ENCODE data around the gene DUOX2. TPM values are rescaled to one million over a fixed set of nuclear protein-coding genes. Genes with fewer than 3 reads are reported as not detected.
"Not testable (repeated sequence)": the region's sequence is repeated elsewhere in the genome, so short reads cannot be mapped to it uniquely, and the experiment has no call there.

DUOX2 gene
- total RNA-seq, 1 experiment from 2014 or later = not detected

- in situ Hi-C loops (cut with HindIII; ENCODE audit: low pct_unique_long_range_greater_than_20kb, low sequenced_read_pairs) = no loop called here
- no peak for DNase-seq (ENCODE audit: low read depth)
Measured at GRCh38 chr15:45050587-45050986, 63.4 kb downstream of the DUOX2 start.

- in situ Hi-C loops (cut with HindIII; ENCODE audit: low pct_unique_long_range_greater_than_20kb, low sequenced_read_pairs) = no loop called here
- no peak for DNase-seq (ENCODE audit: low read depth)
Measured at GRCh38 chr15:45048794-45049631, 65.0 kb downstream of the DUOX2 start.

- in situ Hi-C loops (cut with HindIII; ENCODE audit: low pct_unique_long_range_greater_than_20kb, low sequenced_read_pairs); DNase-seq (ENCODE audit: low read depth): not testable (repeated sequence)
Measured at GRCh38 chr15:45048449-45048793, 65.6 kb downstream of the DUOX2 start.

- DNase-seq (ENCODE audit: low read depth); in situ Hi-C loops (cut with HindIII; ENCODE audit: low pct_unique_long_range_greater_than_20kb, low sequenced_read_pairs): not testable (repeated sequence)
Measured at GRCh38 chr15:45044270-45044669, 69.7 kb downstream of the DUOX2 start.

GRCh38 chr15:45042859-45043258, 71.1 kb downstream of the DUOX2 start:
- in situ Hi-C loops (cut with HindIII; ENCODE audit: low pct_unique_long_range_greater_than_20kb, low sequenced_read_pairs); DNase-seq (ENCODE audit: low read depth): not testable (repeated sequence)

Other genes with a start within 250 kb of the DUOX2 start
- not detected in 2 replicates for gene TERB2, start 157.5 kb downstream of the DUOX2 start, total RNA-seq (2014; rRNA removed; shearing (Covaris generic); ENCODE audit: low replicate concordance)
- gene SORD, start 91.0 kb downstream of the DUOX2 start, total RNA-seq (2014; rRNA removed; shearing (Covaris generic); ENCODE audit: low replicate concordance) = 25.1 and 33.6 TPM in 2 replicates
- gene DUOXA2, start 154 bp upstream of the DUOX2 start, total RNA-seq (2014; rRNA removed; shearing (Covaris generic); ENCODE audit: low replicate concordance) = not detected in 2 replicates
- not detected in 2 replicates for gene DUOXA1, start 15.7 kb upstream of the DUOX2 start, total RNA-seq (2014; rRNA removed; shearing (Covaris generic); ENCODE audit: low replicate concordance)
- not detected in 2 replicates for gene DUOX1, start 15.8 kb upstream of the DUOX2 start, total RNA-seq (2014; rRNA removed; shearing (Covaris generic); ENCODE audit: low replicate concordance)
- gene SHF, start 73.8 kb upstream of the DUOX2 start, total RNA-seq (2014; rRNA removed; shearing (Covaris generic); ENCODE audit: low replicate concordance) = 6.6 and 14.3 TPM in 2 replicates
- not detected in 2 replicates for gene SLC28A2, start 138.1 kb upstream of the DUOX2 start, total RNA-seq (2014; rRNA removed; shearing (Covaris generic); ENCODE audit: low replicate concordance)

All from Caki2 (cell line).